Loucy (cell line): ENCODE measurements around the gene DPT.

ENCODE experiments used
- H2AFZ ChIP-seq: fragments of 200-600 bp; sonication (generic); 2 replicates; pipeline ENCODE4 v1.6.0; 2016; ENCODE audit warnings: antibody characterized with exemption, mild to moderate bottlenecking, low read length, moderate library complexity
- H3F3A ChIP-seq: fragments of 200-600 bp; 2 replicates; pipeline ENCODE4 v1.6.0; 2016; ENCODE audit warnings: antibody characterized with exemption, low read depth, mild to moderate bottlenecking
- H3K27me3 ChIP-seq: fragments of 200-600 bp; sonication (generic); 2 replicates; pipeline ENCODE4 v1.6.1; 2014; ENCODE audit warnings: low read length, mild to moderate bottlenecking; ENCODE audit not compliant: insufficient read depth, poor library complexity, severe bottlenecking
- H3K36me3 ChIP-seq: fragments of 200-600 bp; sonication (generic); 2 replicates; pipeline ENCODE4 v1.6.1; 2016; ENCODE audit warnings: low read length; ENCODE audit not compliant: insufficient read depth
- H3K4me1 ChIP-seq: fragments of 200-600 bp; sonication (generic); 2 replicates; pipeline ENCODE4 v1.5.1; 2014; ENCODE audit warnings: low read length, mild to moderate bottlenecking; ENCODE audit not compliant: insufficient read depth, poor library complexity, severe bottlenecking
- H3K4me2 ChIP-seq: fragments of 200-600 bp; sonication (generic); 2 replicates; pipeline ENCODE4 v1.6.0; 2014; ENCODE audit warnings: antibody characterized with exemption, low read length, low read depth, mild to moderate bottlenecking; ENCODE audit not compliant: poor library complexity, severe bottlenecking
- H3K4me3 ChIP-seq: fragments of 200-600 bp; sonication (generic); 2 replicates; pipeline ENCODE4 v1.5.1; 2014; ENCODE audit warnings: low read length, mild to moderate bottlenecking, mixed read lengths; ENCODE audit not compliant: poor library complexity, severe bottlenecking
- H3K79me2 ChIP-seq: fragments of 200-600 bp; sonication (generic); 2 replicates; pipeline ENCODE4 v1.6.1; 2014; ENCODE audit warnings: low read length; ENCODE audit not compliant: insufficient read depth
- H3K9ac ChIP-seq: fragments of 200-600 bp; sonication (generic); 2 replicates; pipeline ENCODE4 v1.6.0; 2014; ENCODE audit warnings: mild to moderate bottlenecking, low read depth, low read length, moderate library complexity; ENCODE audit not compliant: poor library complexity, severe bottlenecking
- H3K9me2 ChIP-seq: fragments of 200-600 bp; sonication (generic); replicated peaks from 2 replicates; pipeline ENCODE4 v1.6.1; 2016; ENCODE audit warnings: low read depth, low read length, mixed read lengths
- H3K9me3 ChIP-seq: fragments of 200-600 bp; sonication (generic); 2 replicates; pipeline ENCODE4 v1.6.1; 2014; ENCODE audit warnings: mild to moderate bottlenecking, antibody characterized with exemption, low read length, low read depth; ENCODE audit not compliant: insufficient read depth
- H4K20me1 ChIP-seq: fragments of 200-600 bp; sonication (generic); 2 replicates; pipeline ENCODE4 v1.6.0; 2014; ENCODE audit warnings: antibody characterized with exemption, low read length, mild to moderate bottlenecking; ENCODE audit not compliant: insufficient read depth, poor library complexity, severe bottlenecking
- CTCF ChIP-seq: fragments of 200-600 bp; sonication (generic); conservative IDR thresholded peaks from 2 replicates; pipeline ENCODE4 v1.5.1; 2014; ENCODE audit warnings: mild to moderate bottlenecking, antibody characterized with exemption, low read length
- EZH2phosphoT487 ChIP-seq: fragments of 200-600 bp; IDR thresholded peaks from 2 replicates; pipeline ENCODE4 v1.6.1; 2018; ENCODE audit warnings: antibody characterized with exemption, mild to moderate bottlenecking, moderate library complexity, borderline replicate concordance

Gene DPT

GRCh38 chr1:168706391-168706992 is 22.5 kb downstream of the DPT start:
- Histone ChIP-seq H2AFZ (no peak overlapping the region), H3K27me3 (no peaks in the 10 kb centered on the region), H3K9me2 (no peaks in the 10 kb centered on the region), H3K79me2 (no peaks in the 10 kb centered on the region), H3K4me1 (no peaks in the 10 kb centered on the region), H3K9ac (no peak overlapping the region), H3K4me2 (no peak overlapping the region), H3K36me3 (no peaks in the 10 kb centered on the region), H3F3A (no peaks in the 10 kb centered on the region), H3K4me3 (no peak overlapping the region), H3K9me3 (no peaks in the 10 kb centered on the region), H4K20me1 (no peaks in the 10 kb centered on the region)
- TF ChIP-seq CTCF = no peak
- no peak for TF ChIP-seq EZH2phosphoT487

- TF ChIP-seq CTCF = no peak
- TF ChIP-seq EZH2phosphoT487 = no peak
- H3K79me2 ChIP-seq = no peaks in the 10 kb centered on the region
- no peaks in the 10 kb centered on the region for H3K36me3 ChIP-seq
- H3K4me2 ChIP-seq = no peak overlapping the region
- H3K4me1 ChIP-seq = no peaks in the 10 kb centered on the region
- no peak overlapping the region for H3K9ac ChIP-seq
- H3F3A ChIP-seq = no peaks in the 10 kb centered on the region
- H3K27me3 ChIP-seq = no peaks in the 10 kb centered on the region
- H3K9me2 ChIP-seq = no peaks in the 10 kb centered on the region
- H3K4me3 ChIP-seq = no peak overlapping the region
- no peak overlapping the region for H2AFZ ChIP-seq
- H4K20me1 ChIP-seq = no peaks in the 10 kb centered on the region
- no peaks in the 10 kb centered on the region for H3K9me3 ChIP-seq
These were observed 28.3 kb downstream of the DPT start for GRCh38 chr1:168700575-168701268.

GRCh38 chr1:168698453-168698852 is 30.6 kb downstream of the DPT start:
- no peak overlapping the region for H2AFZ ChIP-seq
- H3K79me2 ChIP-seq = no peaks in the 10 kb centered on the region
- no peak overlapping the region for H3K4me2 ChIP-seq
- no peaks in the 10 kb centered on the region for H3K36me3 ChIP-seq
- no peaks in the 10 kb centered on the region for H3K27me3 ChIP-seq
- H3K9me3 ChIP-seq = no peaks in the 10 kb centered on the region
- no peak overlapping the region for H3K4me3 ChIP-seq
- H3F3A ChIP-seq = no peaks in the 10 kb centered on the region
- no peak for TF ChIP-seq CTCF
- TF ChIP-seq EZH2phosphoT487 = no peak
- H4K20me1 ChIP-seq = no peaks in the 10 kb centered on the region
- H3K9me2 ChIP-seq = no peaks in the 10 kb centered on the region
- no peak overlapping the region for H3K9ac ChIP-seq
- no peaks in the 10 kb centered on the region for H3K4me1 ChIP-seq
